Right lobe of liver (tissue), 4 donors: Measurements from ENCODE around the gene KCNMB3.

Experiments used
- POLR2A ChIP-seq: fragments of 450-650 bp; IDR thresholded peaks from one replicate; pipeline ENCODE4 v1.6.1; 2017; ENCODE audit warnings: antibody characterized with exemption, mild to moderate bottlenecking
- TF ChIP-seq, protein P1 (sequence below), 4 donors: fragments of 200-600 bp in 3 of 4; fragments of 450-650 bp in 1 of 4; IDR thresholded peaks; one replicate each; pipeline versions ENCODE4 v1.5.1 to v1.8.0; 2016 to 2022; ENCODE audit warnings: antibody characterized with exemption in 4 of 4, mild to moderate bottlenecking in 2 of 4
- donor health status: DM: no; HTN: no; CAD: no.
- donor health status: DM: no; HTN: no; CAD: no.
- donor health status: DM: no; HTN: yes; CAD: no.

DNA sequence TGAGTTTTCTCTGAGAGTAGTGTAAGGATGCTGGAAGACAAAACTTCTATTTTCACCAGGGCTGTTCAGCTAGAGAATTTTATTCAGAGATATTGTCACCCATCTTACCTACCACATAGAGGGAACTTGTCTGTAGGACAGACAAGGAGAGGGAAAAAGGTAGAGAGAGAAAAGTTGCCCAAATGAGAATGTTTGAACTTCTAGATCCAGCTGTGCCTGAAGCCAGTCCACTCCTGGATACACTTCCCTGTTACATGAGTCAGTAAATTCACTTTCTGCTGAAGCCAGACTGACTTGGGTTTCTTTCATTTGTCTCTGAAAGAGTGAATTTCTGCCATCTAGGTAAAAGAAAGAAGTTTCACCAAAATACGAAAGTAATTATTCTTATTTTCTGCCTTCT, 27.2 kb upstream of the KCNMB3 start:
- TF ChIP-seq, protein P1, sequence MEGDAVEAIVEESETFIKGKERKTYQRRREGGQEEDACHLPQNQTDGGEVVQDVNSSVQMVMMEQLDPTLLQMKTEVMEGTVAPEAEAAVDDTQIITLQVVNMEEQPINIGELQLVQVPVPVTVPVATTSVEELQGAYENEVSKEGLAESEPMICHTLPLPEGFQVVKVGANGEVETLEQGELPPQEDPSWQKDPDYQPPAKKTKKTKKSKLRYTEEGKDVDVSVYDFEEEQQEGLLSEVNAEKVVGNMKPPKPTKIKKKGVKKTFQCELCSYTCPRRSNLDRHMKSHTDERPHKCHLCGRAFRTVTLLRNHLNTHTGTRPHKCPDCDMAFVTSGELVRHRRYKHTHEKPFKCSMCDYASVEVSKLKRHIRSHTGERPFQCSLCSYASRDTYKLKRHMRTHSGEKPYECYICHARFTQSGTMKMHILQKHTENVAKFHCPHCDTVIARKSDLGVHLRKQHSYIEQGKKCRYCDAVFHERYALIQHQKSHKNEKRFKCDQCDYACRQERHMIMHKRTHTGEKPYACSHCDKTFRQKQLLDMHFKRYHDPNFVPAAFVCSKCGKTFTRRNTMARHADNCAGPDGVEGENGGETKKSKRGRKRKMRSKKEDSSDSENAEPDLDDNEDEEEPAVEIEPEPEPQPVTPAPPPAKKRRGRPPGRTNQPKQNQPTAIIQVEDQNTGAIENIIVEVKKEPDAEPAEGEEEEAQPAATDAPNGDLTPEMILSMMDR (IDR thresholded peaks at IDR 0.05) = no peak
- TF ChIP-seq POLR2A = no peak
